NCI-H2171 treated with DMSO at 0.1 percent for 48 hours (cell line): ENCODE data around the gene ARFGEF2.
A peak's percentile ranks its signal among the peaks of the same experiment; 100 is the strongest.
"Not testable (repeated sequence)": the region's sequence is repeated elsewhere in the genome, so short reads cannot be mapped to it uniquely, and the experiment has no call there.

Experiments used
- DNase-seq: peaks from one replicate; lab custom pipeline; 2025; lab: John Stamatoyannopoulos, UW

Gene ARFGEF2

DNA sequence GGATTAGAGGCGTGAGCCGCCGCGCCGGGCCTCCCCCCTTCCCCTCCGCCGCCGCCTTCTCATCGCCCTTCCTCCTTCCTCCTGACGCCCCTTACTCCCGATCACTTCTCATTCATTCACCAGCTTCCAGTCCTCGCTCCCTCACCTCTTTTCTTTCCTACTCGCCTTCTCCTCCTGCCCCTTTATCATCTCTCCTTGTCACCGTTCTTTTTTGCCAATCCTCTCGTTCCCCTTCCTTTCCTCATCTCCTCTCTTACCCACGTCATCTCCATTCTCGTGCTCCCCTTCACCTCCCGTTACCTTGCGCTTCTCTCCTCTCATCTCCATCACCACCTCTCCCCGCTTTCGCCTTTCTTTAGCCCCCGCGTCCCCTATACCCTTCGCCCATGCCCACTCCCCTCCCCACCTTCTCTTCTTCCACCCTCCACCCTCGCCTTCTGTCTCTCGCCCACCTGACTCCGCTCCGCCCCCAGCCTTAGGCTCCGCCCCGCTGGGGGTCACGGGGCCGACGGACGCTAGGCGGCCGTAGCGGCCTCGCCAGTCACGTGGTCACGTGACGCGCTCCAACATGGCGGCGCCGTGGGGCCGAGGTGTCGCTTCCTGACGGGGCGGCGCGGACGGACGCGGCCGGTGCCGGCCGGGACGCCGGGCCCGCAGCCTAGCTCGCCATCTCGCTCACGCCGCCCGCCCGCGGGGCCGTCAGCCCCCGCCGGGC is at the start of gene ARFGEF2:
Gene ARFGEF2 (plus strand): TSS at position 544 of the 715 bp plus-strand sequence. CDS start 179 bp downstream, outside the sequence.
- DNase-seq: peak; percentile 94

DNA sequence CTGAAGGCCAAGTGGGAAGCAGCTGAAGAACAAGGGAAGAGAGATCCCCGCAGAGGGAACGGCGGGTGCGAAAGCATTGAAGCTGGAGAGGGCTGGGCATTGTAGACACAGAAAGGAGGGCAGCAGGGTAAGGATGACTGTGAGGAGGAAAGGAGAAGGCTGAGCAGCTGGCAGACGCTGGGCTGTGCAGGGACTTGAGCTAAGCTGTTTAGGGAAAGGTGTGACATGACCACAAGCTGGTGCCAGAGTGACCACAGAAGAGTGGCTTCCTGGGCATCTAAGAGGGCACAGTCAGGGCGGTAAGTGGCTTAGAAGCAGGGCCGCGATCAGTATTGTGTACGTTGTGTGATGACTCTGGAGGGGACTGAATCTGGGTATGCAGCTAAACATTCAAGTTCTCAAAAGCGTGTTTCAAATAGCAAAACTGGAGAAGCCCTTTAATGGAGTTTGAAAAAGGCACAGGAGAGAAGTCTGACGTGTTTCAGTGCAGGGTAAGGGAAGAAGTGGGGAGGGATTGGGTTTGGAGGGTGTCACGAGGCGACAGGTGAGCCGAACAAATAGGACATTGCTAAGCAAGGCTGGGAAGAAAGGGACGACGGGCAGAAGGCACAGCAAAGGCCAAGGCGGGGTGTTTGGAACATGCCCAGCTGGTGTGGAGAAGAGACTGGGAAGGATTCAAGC is 46.1 kb upstream of the ARFGEF2 start:
- peak; percentile 80 for DNase-seq

DNA sequence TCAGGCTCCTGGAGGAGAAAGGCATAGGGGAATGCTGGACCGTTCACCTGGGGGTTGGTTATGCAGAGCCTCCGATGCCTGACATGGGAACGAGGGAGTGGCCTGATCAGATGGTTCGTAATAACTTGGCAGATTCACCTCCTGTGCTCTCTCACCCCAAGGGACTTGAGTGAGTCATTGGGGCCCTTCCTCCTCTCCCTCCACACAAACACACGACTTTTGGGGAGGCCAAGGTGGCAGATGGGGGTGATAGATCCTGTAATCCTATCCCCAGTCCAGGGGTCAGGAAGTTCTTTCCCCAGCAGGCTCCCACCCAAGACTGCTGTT is 45.6 kb upstream of the ARFGEF2 start:
- DNase-seq: peak; percentile 100

DNA sequence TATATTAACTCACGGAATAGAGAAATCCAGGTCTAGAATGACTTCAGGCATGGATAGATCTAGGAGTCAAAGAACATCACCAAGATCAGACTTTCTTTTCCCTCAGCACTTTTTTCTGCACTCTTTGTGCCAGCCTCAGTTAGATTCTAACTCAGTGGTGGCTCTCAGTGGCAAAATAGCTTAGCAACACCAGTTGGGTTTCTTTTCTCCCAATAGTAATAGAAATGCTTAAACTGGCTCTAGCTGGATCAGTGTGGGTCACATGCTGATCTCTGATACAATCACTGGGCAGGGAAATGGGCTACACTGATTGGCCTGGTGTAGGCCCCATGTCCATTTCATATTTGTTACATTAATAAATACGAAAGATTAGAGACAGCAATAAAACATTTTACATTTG is 44.2 kb upstream of the ARFGEF2 start:
- no peak for DNase-seq

DNA sequence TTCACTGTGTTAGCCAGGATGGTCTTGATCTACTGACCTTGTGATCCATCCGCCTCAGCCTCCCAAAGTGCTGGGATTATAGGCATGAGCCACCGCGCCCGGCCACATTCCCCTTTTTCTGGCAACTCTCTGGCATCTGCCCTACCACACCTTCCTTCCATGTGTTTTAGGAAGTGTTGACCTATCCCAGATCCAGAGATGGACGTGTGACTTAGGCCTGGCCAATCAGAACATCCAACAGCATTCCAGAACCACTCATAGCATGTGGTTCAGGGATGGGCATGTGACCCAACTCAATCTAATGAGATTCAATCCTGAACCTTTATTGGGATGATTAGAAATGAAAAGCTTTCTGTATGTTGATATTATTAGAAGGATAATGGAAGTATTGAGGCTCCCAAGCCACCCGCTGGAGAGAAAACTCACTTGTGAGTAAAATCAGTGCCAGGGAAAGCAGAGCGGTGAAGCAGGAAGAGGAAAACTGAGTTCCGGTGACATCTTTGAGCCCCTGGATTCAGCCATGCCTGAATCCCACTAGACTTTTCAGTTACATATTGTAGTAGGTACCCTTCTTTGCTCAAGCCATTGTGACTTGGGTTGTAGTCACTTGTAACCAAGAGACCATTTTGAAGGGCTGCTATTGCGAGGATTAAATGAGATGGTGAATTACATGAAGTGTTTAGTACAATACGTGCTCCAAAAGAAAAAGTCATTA is 42.8 kb upstream of the ARFGEF2 start:
- DNase-seq: no peak

DNA sequence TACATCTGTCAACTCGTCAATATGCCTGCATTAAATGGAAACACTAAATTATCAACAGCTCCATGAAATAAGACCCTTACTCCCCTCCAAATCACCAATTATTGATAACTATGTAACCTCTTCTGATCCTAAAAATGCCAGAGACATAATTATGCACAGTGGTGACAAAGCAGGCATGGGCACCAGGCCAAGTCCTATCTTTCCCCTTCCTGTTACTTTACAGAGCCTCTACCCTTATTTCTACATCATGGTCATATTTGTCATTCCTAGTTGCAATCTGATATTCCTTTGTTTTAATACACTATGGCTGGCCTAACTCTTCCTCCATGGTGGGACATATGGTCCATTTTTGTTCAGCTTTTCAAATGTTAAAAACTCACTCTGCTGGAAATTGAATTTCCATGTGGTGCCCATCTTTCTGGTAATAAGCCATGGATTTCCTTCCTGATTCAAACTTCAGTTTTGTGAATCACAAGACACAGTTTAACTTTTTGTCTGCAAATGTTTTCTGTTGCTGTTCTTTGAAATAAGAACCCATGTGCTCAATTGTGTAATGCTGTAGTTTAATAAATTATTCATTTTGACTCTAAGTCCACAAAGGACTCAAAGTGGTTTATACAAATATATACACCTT is 41.8 kb upstream of the ARFGEF2 start:
- peak; percentile 91 for DNase-seq

DNA sequence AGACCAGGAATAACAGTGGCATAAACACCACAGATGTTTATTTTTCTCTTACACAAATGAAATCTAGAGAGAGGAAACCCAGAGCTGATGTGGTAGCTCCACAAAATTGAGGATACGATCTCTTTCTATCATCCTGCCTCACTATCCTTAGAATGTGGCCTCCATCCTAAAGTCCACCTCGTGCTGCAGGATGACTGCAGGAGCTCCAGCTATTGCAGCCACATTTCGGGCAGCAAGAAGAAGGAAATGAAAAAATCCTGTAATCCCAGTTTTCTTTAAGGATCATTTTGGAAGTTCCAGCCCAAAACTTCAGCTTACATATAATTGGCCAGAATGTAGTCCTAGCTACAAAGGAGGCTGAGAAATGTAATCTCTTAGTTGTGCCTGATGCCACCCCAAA is 41.2 kb upstream of the ARFGEF2 start:
- no peak for DNase-seq

DNA sequence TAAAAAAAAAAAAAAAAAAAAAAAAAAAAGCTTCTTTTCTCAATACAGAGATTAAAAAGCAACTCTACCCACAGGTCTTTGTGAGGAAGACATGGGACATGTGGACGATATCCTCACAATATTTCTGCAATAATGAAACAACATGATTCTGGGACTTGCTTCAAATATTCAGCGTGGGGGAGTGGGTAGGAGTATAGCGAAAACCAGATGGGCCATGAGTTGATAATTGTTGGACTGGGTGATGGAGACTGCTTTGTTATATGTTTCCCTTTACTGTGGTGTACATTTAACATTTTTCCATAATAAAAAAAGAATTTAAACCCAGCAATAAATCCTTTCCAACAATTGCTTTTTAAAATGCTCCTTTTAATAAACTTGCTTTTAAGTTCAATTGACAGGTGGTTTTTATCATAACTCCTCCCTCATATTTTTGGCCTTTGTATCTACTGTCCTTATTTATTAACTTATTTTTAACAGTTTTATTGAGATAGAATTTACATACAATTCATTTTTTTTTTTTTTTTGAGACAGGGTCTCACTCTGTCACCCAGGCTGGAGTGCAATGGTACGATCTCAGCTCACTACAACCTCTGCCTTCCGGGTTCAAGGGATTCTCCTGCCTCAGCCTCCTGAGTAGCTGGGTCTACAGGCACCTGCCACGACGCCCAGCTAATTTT is 40.4 kb upstream of the ARFGEF2 start:
- DNase-seq: peak; percentile 34

DNA sequence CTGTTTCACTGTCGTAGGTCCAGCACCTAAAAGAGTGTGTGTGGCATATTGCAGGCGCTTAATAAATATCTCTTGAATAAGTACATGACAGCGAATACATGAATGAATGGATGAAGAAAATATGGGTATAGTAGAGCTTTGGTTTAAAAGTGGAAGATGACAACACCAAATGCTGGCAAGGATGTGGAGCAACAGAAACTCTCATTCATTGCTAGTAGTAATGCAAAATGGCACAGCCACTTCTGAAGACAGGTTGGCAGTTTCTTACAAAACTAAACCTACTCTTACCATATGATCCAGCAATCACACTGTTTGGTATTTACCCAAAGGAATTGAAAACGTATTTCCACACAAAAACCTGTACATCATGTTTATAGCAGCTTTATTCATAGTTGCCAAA is 36.3 kb upstream of the ARFGEF2 start:
- DNase-seq: no peak

DNA sequence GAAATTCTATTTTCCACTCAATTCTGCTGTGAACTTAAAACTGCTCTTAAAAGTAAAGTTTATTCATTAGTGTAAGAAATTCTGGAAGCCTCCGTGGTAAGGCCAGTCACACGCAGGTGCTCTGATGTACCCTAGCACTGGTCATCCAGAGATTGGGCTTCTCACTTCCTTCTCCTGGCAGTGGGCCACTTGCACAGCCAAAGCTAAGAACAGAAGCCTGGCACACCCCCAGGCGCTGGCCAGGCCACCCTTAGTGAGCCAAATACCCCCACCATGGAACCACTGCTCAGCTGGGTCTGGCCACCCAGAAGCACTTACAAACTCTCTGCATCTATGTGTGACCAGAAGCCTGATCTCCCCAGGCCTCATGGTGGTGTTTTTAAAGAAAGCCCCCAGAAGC is 35.3 kb upstream of the ARFGEF2 start:
- no peak for DNase-seq

DNA sequence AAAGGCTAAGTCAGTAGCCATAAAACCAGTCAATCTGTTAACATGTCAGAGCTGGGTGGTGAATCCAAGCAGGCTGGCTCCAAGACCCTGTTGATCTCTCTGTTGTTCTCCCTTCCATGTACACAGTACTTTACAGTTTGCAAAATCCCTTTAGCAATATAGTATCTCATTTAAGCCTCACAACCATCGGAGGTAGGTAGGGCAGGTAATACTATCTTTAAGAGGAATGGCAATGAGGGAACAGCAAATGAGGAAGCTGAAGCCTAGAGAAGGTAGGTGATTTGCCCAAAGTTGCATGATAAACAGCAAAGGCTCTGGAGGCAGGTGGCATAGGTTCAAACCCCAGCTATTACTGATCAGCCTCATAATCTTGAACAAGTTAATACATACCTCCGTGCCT is 34.7 kb upstream of the ARFGEF2 start:
- DNase-seq: no peak

DNA sequence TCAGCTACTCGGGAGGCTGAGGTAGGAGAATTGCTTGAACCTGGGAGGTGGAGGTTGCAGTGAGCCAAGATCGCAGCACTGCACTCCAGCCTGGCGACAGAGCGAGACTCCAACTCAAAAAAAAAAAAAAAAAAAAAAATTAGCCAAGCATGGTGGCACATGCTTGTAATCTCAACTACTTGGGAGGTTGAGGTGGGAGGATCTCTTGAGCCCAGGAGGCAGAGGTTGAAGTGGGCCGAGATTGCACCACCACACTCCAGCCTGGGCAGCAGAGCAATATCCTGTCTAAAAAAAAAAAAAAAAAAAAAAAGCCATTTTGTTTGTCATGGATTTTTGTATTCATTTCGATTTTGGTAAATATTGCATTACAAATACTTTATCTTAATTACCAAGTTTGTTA is 33.0 kb upstream of the ARFGEF2 start:
- not testable (repeated sequence) for DNase-seq

DNA sequence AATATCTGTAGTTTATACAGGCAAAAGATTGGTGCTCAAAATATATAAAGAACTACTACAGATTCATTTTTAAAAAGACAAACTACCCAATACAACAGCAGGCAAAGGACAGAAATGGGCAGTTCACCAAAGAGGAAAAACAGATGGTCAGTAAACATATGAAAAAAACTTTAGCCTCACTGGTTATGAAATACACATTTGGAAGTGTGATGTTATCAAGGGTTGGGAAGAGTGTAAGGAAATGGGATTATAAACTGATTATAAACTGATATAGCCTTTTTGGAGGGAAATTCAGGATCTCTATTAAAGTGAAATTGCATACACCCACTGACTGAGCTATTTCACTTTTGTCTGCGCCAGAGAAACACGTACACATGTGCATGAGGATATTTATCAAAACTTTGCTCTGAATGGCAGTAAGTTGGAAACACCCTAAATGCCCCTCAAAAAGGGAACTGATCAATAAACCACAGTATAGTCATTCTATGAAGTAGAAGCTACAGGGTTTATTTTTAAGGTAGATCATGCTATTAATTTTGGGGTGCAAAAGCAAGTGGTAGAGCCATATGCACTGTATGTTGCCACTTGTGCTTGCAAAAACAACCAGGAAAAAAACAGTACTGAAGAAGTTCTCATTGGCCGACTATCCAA is 32.2 kb upstream of the ARFGEF2 start:
- DNase-seq: no peak

DNA sequence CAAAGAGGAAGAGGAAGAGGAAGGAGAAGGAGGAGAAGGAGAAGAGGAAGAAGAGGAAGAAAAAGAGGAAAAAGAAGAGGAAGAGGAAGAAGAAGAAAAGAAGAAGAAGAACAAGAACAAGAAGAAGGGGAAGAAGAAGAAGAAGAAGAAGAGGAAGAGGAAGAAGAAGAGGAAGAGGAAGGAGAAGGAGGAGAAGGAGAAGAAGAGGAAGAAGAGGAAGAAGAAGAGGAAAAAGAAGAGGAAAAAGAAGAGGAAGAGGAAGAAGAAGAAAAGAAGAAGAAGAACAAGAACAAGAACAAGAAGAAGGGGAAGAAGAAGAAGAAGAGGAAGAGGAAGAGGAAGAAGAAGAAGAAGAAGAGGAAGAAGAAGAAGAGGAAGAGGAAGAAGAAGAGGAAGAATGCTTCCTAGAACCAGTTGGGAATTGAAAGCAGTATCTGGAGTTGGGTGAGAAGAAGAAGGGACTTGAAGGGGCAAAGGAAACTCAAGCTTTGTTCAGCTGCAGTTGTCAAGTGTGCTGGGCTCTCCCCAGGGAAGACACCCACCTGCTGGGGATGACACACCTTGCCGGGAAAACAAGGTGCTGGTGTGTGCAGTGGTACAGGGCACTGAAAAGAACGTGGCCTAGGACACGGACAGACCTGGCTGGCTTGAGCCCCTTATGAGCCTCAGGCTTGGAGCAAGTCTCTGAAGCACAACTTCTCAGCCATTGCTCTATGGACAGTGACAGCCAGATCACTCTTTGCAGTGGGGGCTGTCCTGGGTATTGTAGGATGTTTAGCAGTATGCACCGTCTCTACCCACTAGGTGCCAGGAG is 30.1 kb upstream of the ARFGEF2 start:
- DNase-seq: no peak

DNA sequence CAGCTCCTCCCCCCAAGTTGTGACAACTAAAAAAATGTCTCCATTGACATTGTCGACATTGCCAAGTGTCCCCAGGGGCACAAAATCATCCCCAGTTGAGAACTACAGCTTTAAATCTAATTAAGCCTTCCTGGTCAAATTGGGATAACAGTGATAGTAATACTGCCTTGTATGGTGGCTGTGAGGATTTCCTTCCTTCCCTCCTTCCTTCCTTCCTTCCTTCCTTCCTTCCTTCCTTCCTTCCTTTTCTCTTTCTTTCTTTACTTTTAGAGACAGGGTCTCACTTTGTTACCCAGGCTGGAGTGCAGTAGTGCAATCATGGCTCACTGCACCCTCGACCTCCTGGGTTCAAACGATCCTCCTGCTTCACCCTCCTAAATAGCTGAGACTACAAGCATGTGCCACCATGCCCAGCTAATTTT is 29.5 kb upstream of the ARFGEF2 start:
- DNase-seq: no peak

DNA sequence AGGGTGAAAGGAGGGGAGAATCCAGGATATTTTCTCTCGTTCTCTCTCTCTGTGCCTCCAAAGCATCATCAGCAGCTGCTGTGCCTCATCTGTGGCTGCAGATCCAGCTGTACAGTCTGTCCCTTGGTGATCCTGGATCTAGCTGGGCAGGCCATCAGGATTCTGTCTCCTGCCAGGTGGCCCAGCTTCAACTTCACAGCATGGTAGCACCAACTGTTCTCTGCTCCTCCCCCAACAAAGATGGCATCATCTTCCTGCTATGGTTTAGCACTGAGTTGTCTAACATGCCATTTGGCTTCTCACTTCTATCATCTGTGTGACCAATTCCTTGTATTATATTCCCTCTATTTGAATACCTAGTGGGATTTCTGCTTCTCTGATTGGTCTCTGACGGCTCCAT is 28.6 kb upstream of the ARFGEF2 start:
- DNase-seq: peak; percentile 98

DNA sequence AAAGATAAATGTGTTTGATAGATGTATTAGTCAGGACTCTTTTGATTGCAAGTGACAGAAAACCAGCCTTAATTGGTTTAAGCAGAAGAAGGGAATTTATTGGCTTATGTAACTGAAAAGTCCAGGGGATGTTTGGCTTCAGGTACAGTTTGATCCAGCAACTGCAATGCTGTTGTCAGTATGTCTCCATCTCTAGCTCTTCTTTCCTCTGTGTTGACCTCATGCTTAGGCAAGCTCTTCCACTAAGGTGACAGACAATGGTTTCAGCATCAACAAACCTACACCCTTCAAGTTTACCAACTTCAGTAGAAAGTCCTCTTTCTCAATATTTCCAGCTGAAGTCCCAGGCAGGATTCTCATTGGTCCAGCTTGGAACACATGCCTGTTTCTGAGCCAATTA is 28.1 kb upstream of the ARFGEF2 start:
- DNase-seq: no peak

DNA sequence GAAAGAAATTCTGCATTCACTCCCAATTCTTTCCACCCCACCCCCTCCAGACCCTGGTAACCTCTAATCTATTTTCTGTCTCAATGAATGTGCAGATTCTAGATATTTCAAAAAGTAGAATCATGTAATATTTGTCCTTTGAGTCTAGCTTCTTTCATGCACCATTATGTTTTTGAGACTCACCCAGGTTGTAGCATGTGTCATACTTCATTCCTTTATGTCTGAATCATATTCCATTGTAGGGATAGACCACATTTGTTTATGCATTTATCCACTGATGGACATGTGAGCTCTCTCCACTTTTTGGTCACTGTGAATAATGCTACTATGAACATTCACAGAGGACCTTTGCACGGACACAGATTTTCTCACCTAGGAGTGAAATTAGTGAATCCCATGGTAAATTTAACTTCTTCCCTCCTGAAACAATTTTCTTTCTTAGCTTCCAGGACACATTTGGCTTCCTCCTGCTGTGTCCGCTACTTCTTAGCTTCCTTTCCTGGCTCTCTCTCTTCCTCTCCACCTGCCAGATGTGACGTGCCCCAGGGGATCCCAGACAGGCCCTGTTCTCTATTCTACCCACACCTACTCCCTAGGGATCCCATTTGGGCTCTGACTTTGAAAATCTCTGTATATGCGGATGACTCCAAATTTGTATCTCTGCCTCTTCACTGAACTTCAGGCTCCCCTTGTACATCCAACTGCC is 24.1 kb upstream of the ARFGEF2 start:
- peak; percentile 95 for DNase-seq

DNA sequence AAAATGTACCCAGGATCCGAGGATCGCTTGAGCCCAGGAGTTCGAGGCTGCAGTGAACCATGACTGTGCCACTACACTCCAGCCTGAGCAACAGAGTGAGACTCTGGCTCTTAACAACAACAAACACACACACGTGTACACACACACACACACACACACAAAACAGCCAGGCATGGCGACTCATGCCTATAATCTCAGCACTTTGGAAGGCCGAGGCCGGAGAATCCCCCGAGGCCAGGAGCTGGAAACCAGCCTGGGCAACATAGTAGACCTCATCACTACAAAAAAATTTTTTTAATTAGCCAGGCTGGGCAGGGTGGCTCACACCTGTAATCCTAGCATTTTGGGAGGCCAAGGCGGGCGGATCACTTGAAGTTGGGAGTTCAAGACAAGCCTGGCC is 23.3 kb upstream of the ARFGEF2 start:
- DNase-seq: no peak

DNA sequence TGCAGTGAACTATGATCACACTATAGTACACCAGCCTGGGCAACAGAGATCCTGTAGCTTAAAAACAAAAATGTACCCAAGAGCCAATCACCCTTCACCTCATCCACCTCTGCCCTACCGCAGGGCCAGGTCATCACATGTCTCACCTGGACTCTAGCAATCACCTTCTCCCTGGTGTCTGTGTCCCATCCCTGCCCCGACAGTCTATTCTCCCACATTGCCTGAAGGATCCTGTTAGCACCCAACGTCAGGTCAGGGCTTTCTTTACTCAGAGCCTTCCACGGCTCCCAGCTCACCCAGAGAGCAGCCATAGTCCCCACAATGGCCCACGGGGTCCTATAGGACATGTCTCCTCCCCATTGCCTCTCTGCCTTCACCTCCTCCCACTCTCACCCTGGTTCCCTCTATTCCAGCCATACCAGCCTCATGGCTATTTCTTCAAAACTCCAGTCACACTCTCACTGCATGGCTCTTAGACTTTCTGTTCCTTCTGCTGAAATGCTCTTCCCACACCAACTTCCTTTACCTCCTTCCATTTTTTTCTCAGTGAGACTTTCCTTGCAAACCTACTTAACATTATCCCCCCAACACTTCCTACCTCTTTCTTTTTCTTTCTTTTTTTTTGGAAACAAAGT is 22.5 kb upstream of the ARFGEF2 start:
- no peak for DNase-seq
